Esophagus muscularis mucosa (tissue), 4 donors: ENCODE measurements around the gene MCM9.

ENCODE experiments used
- CTCF ChIP-seq, 3 experiments: fragments of 200-600 bp in 2 of 3; fragments of 450-650 bp in 1 of 3; sonication (generic) in 2 of 3; IDR thresholded peaks; one replicate each; pipeline ENCODE4 v1.5.1; 2017 to 2019; ENCODE audit warnings: antibody characterized with exemption in 3 of 3, mild to moderate bottlenecking in 2 of 3, moderate library complexity in 1 of 3
- EP300 ChIP-seq: sonication (generic); formaldehyde crosslinking; IDR thresholded peaks from one replicate; pipeline ENCODE4 v1.6.1; 2017; ENCODE audit warnings: antibody characterized with exemption
- POLR2A ChIP-seq: fragments of 450-650 bp; IDR thresholded peaks from one replicate; pipeline ENCODE4 v1.6.1; 2017; ENCODE audit warnings: antibody characterized with exemption, moderate library complexity, mild to moderate bottlenecking, low read depth

DNA sequence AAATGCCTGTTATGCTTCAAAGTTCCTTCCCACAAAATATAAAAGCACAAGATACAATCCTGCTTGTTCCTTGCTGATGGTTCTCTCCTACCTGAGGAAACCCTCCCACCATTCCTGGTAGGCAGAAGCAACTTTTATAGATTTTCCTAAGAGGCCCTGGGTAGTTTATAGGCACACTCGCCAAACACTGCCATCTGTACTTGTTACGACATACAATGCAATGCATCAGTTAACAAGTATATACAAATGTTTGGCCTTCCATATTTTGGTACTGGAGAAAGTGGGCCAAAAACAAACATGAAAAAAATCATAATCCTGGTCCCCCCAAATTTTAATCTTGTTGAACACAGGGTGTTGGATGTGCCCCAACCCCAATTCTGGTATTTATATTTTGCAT lies 16.6 kb downstream of the MCM9 start:
- no peak for TF ChIP-seq CTCF (IDR thresholded peaks at IDR 0.05)
- no peak for TF ChIP-seq EP300
- no peak for TF ChIP-seq POLR2A
